ENCODE data around the gene GPC6.

GPC6 gene

GRCh38 chr13:93238711-93239110 is 12.1 kb downstream of the GPC6 start:
- Histone ChIP-seq H3K4me2 (ENCODE audit: low read depth, low read length) (no peak overlapping the region), H4K20me1 (ENCODE audit: insufficient read depth, low read length) (no peaks in the 10 kb centered on the region), H3K27ac (ENCODE audit: low read length) (no peak overlapping the region), H3K4me1 (ENCODE audit: low read length) (no peaks in the 10 kb centered on the region), H3K9me3 (replicated peaks; ENCODE audit: insufficient read depth, low read length) (no peaks in the 10 kb centered on the region), H3K27me3 (replicated peaks; ENCODE audit: insufficient read depth, low read length) (no peaks in the 10 kb centered on the region), H3K4me3 (ENCODE audit: low read length) (no peak overlapping the region), H3K79me2 (ENCODE audit: low read length) (no peaks in the 10 kb centered on the region), H2AFZ (ENCODE audit: low read length) (no peak overlapping the region), H3K9me2 (replicated peaks; ENCODE audit: insufficient read depth, low read length) (no peaks in the 10 kb centered on the region), H3K36me3 (replicated peaks; ENCODE audit: insufficient read depth, low read length) (no peaks in the 10 kb centered on the region), H3F3A (ENCODE audit: insufficient read depth, low read length) (no peaks in the 10 kb centered on the region), H3K9ac (ENCODE audit: low read length) (no peak overlapping the region)
- DNase-seq, result no peak
- TF ChIP-seq EZH2 (optimal IDR thresholded peaks at IDR 0.05; ENCODE audit: low read depth, low read length), result no peak
- TF ChIP-seq CTCF (IDR thresholded peaks at IDR 0.05; ENCODE audit: low read length), result no peak
- no peak for TF ChIP-seq EZH2phosphoT487 (IDR thresholded peaks at IDR 0.05; ENCODE audit: low read length)

GRCh38 chr13:93243375-93244063 is 16.9 kb downstream of the GPC6 start:
- Histone ChIP-seq H3K36me3 (replicated peaks; ENCODE audit: insufficient read depth, low read length) (no peaks in the 10 kb centered on the region), H3K27ac (ENCODE audit: low read length) (no peak overlapping the region), H3K79me2 (ENCODE audit: low read length) (no peaks in the 10 kb centered on the region), H3K4me1 (ENCODE audit: low read length) (no peaks in the 10 kb centered on the region), H3K4me3 (ENCODE audit: low read length) (no peak overlapping the region), H3K27me3 (replicated peaks; ENCODE audit: insufficient read depth, low read length) (no peaks in the 10 kb centered on the region), H2AFZ (ENCODE audit: low read length) (no peak overlapping the region), H3F3A (ENCODE audit: insufficient read depth, low read length) (no peaks in the 10 kb centered on the region), H3K9ac (ENCODE audit: low read length) (no peak overlapping the region), H4K20me1 (ENCODE audit: insufficient read depth, low read length) (no peaks in the 10 kb centered on the region), H3K9me3 (replicated peaks; ENCODE audit: insufficient read depth, low read length) (no peaks in the 10 kb centered on the region), H3K4me2 (ENCODE audit: low read depth, low read length) (peak overlapping the region; percentile 54; the same call in 1 of the 2 replicates), H3K9me2 (replicated peaks; ENCODE audit: insufficient read depth, low read length) (no peaks in the 10 kb centered on the region)
- TF ChIP-seq CTCF (IDR thresholded peaks at IDR 0.05; ENCODE audit: low read length), result no peak
- no peak for TF ChIP-seq EZH2phosphoT487 (IDR thresholded peaks at IDR 0.05; ENCODE audit: low read length)
- TF ChIP-seq EZH2 (optimal IDR thresholded peaks at IDR 0.05; ENCODE audit: low read depth, low read length), result no peak
- DNase-seq, result no peak

- peak; percentile 41 for DNase-seq
Measured at GRCh38 chr13:93244141-93244917, 17.7 kb downstream of the GPC6 start.

More at GRCh38 chr13:93244141-93244917, 17.7 kb downstream of the GPC6 start:
- H3K79me2 ChIP-seq (ENCODE audit: low read length), result no peaks in the 10 kb centered on the region
- no peaks in the 10 kb centered on the region for H4K20me1 ChIP-seq (ENCODE audit: insufficient read depth, low read length)
- H3K36me3 ChIP-seq (replicated peaks; ENCODE audit: insufficient read depth, low read length), result no peaks in the 10 kb centered on the region
- no peaks in the 10 kb centered on the region for H3K9me2 ChIP-seq (replicated peaks; ENCODE audit: insufficient read depth, low read length)
- no peaks in the 10 kb centered on the region for H3F3A ChIP-seq (ENCODE audit: insufficient read depth, low read length)
- no peak overlapping the region for H3K27ac ChIP-seq (ENCODE audit: low read length)
- H3K4me1 ChIP-seq (ENCODE audit: low read length), result no peaks in the 10 kb centered on the region
- H3K4me2 ChIP-seq (ENCODE audit: low read depth, low read length), result peak overlapping the region; percentile 54; the same call in 1 of the 2 replicates
- H3K4me3 ChIP-seq (ENCODE audit: low read length), result peak overlapping the region; percentile 29; the same call in 1 of the 2 replicates
- TF ChIP-seq EZH2phosphoT487 (IDR thresholded peaks at IDR 0.05; ENCODE audit: low read length), result no peak
- no peak for TF ChIP-seq EZH2 (optimal IDR thresholded peaks at IDR 0.05; ENCODE audit: low read depth, low read length)
- TF ChIP-seq CTCF (IDR thresholded peaks at IDR 0.05; ENCODE audit: low read length), result no peak
- no peak overlapping the region for H3K9ac ChIP-seq (ENCODE audit: low read length)
- H3K27me3 ChIP-seq (replicated peaks; ENCODE audit: insufficient read depth, low read length), result no peaks in the 10 kb centered on the region
- H3K9me3 ChIP-seq (replicated peaks; ENCODE audit: insufficient read depth, low read length), result no peaks in the 10 kb centered on the region
- peak overlapping the region; percentile 16; the same call in 1 of the 2 replicates for H2AFZ ChIP-seq (ENCODE audit: low read length)
